Chondrocyte (in vitro differentiated cells): ENCODE data around the gene NEURL2. TPM values are rescaled to one million over a fixed set of nuclear protein-coding genes. Genes with fewer than 3 reads are reported as not detected.
A peak's percentile ranks its signal among the peaks of the same experiment; 100 is the strongest.

Experiments
- DNase-seq: peaks from one replicate; pipeline ENCODE4 v3.0.0; 2021; ENCODE audit warnings: mixed read lengths, low spot score
- H3K27ac Mint-ChIP-seq: one replicate; pipeline ENCODE4 v1.8.0; 2021; ENCODE audit warnings: mild to moderate bottlenecking, moderate library complexity, mixed read lengths; ENCODE audit not compliant: unreplicated experiment
- H3K27me3 Mint-ChIP-seq: 2 replicates; pipeline ENCODE4 v1.8.0; 2021; ENCODE audit warnings: low read depth, mixed read lengths
- H3K36me3 Mint-ChIP-seq: 2 replicates; pipeline ENCODE4 v1.8.0; 2021; ENCODE audit warnings: low read depth, mixed read lengths
- H3K4me1 Mint-ChIP-seq: 2 replicates; pipeline ENCODE4 v1.8.0; 2021; ENCODE audit warnings: low read depth, mild to moderate bottlenecking, mixed read lengths
- H3K4me3 Mint-ChIP-seq: one replicate; pipeline ENCODE4 v1.8.0; 2021; ENCODE audit warnings: mild to moderate bottlenecking, moderate library complexity, mixed read lengths; ENCODE audit not compliant: unreplicated experiment
- H3K9me3 Mint-ChIP-seq: 2 replicates; pipeline ENCODE4 v1.8.0; 2021; ENCODE audit warnings: low read depth, mixed read lengths
- total RNA-seq: library from RNA; stranded (reverse); gene quantifications from 3 replicates; pipeline ENCODE4 v1.2.1, GENCODE V29; 2021
- TF ChIP-seq, protein P1 (sequence below): fragments of 200-600 bp; sonication (generic); IDR thresholded peaks from 2 replicates; pipeline ENCODE4 v1.5.0; 2021; ENCODE audit warnings: antibody characterized with exemption, mild to moderate bottlenecking, moderate library complexity

NEURL2 gene
- total RNA-seq, 1 donor from 2014 or later: 1.8 TPM

DNA sequence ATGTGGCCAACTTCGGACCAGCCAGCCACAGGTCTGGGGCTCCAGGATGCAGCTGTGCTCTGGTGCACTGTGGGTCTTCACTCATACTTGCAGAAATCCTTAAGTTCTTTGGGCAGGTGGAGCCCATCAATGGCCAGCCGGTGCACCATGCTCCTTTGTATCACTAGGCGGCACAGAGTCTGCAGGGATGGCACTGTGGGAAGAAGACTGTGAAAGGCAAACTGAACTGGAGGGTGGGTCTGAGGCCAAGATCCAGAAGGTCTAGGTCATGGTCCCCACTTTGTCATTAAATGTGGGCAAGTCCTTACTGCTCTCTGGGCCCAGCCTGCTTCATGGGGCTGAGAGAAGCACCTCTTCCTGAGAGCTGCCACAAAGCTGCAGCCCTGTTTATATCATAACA is 2.3 kb downstream of the NEURL2 start:
- H3K27me3 Mint-ChIP-seq: no peaks in the 10 kb centered on the region
- H3K36me3 Mint-ChIP-seq: no peaks in the 10 kb centered on the region
- DNase-seq: no peak
- peaks cover 26% of the 10 kb centered on the region for H3K4me1 Mint-ChIP-seq
- no peak overlapping the region for H3K4me3 Mint-ChIP-seq
- no peak overlapping the region for H3K27ac Mint-ChIP-seq
- H3K9me3 Mint-ChIP-seq: no peaks in the 10 kb centered on the region
- TF ChIP-seq, protein P1, sequence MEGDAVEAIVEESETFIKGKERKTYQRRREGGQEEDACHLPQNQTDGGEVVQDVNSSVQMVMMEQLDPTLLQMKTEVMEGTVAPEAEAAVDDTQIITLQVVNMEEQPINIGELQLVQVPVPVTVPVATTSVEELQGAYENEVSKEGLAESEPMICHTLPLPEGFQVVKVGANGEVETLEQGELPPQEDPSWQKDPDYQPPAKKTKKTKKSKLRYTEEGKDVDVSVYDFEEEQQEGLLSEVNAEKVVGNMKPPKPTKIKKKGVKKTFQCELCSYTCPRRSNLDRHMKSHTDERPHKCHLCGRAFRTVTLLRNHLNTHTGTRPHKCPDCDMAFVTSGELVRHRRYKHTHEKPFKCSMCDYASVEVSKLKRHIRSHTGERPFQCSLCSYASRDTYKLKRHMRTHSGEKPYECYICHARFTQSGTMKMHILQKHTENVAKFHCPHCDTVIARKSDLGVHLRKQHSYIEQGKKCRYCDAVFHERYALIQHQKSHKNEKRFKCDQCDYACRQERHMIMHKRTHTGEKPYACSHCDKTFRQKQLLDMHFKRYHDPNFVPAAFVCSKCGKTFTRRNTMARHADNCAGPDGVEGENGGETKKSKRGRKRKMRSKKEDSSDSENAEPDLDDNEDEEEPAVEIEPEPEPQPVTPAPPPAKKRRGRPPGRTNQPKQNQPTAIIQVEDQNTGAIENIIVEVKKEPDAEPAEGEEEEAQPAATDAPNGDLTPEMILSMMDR: no peak

DNA sequence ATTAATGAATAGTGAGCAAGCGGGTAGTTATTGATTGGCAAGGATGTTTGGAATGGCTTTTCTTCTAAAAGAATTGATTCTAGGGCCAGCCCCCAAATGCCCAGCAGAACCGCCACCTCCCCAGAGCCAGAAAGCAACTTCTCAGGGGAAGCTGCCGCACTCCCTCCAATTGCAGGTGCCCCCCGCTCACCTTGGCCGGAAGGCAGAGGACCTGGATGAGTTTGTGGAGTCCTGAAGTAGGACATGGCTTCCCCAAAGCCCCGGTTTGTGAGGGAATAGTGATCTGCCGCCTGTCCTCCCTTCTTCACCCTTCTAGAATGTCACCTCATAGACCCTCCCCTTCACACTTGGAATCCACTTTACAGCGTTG is 3.7 kb downstream of the NEURL2 start, which contains the start of gene SPATA25:
SPATA25 (minus strand) TSS at position 277 of the 370 bp plus-strand sequence; CDS start at position 245, 32 bp downstream.
- peaks cover 6% of the 10 kb centered on the region for H3K36me3 Mint-ChIP-seq
- TF ChIP-seq, protein P1: no peak
- H3K4me1 Mint-ChIP-seq: peaks cover 24% of the 10 kb centered on the region
- H3K27ac Mint-ChIP-seq: no peak within 1 kb of the TSS
- H3K27me3 Mint-ChIP-seq: no peaks in the 10 kb centered on the region
- DNase-seq: no peak
- H3K4me3 Mint-ChIP-seq: no peak within 1 kb of the TSS
- no peaks in the 10 kb centered on the region for H3K9me3 Mint-ChIP-seq

DNA sequence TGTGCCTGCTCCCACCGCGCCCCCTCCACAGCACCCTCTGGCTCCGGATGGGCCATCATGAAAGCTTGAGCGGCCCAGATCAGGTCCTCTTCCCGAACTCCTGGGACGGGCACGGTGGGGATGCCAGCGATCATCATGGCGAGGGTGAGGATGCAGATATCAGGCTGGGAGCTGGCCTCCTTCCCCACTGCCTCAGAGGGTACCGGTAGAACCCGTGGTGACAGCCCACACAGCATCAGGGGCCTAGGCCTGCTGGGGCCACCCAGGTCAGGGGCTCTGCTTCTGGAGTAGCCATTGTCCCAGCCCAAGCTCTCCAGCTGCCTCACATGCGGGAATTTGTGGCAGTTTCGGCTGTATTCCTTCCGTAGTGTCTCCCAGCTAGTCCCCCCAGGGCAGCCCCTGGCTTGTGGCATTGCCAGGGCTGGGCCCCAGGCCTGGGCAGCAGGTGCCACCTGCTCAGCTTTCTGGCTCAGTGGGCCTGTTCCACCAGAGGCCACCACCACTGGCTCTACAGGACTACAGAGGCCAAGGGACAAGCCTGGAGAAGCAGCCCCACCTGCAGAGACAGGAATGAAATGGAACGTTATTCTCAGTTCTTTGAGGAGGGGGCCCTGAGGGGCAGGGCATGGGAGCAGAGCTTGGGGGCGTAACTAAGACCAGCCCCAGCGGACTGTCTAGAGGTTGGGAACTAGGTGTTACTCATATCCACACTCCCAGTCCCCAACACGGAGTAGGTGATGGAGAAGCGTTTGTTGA is 4.2 kb downstream of the NEURL2 start:
- Mint-ChIP-seq H3K9me3 (no peaks in the 10 kb centered on the region), H3K27ac (no peak overlapping the region), H3K4me1 (peaks cover 24% of the 10 kb centered on the region), H3K4me3 (no peak overlapping the region), H3K36me3 (peaks cover 6% of the 10 kb centered on the region), H3K27me3 (no peaks in the 10 kb centered on the region)
- no peak for DNase-seq
- TF ChIP-seq, protein P1: no peak

DNA sequence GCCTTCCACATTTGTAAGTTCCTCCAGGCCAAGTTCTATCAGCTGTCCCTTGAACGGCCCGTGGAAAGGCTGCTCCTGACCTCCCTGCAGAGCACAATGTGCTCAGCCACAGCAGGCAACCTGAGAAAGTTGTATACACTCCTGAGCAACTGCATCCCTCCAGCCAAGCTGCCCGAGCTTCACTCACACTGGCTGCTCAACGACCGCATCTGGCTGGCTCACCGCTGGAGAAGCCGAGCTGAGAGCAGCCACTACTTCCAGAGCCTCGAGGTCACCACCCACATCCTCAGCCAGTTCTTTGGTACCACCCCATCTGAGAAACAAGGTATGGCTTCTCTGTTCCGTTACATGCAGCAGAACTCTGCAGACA is 7.9 kb downstream of the NEURL2 start:
- DNase-seq: no peak
- Mint-ChIP-seq H3K36me3 (peaks cover 6% of the 10 kb centered on the region), H3K9me3 (no peaks in the 10 kb centered on the region), H3K4me1 (peaks cover 26% of the 10 kb centered on the region), H3K4me3 (no peak overlapping the region), H3K27me3 (no peaks in the 10 kb centered on the region), H3K27ac (no peak overlapping the region)
- TF ChIP-seq, protein P1: no peak

DNA sequence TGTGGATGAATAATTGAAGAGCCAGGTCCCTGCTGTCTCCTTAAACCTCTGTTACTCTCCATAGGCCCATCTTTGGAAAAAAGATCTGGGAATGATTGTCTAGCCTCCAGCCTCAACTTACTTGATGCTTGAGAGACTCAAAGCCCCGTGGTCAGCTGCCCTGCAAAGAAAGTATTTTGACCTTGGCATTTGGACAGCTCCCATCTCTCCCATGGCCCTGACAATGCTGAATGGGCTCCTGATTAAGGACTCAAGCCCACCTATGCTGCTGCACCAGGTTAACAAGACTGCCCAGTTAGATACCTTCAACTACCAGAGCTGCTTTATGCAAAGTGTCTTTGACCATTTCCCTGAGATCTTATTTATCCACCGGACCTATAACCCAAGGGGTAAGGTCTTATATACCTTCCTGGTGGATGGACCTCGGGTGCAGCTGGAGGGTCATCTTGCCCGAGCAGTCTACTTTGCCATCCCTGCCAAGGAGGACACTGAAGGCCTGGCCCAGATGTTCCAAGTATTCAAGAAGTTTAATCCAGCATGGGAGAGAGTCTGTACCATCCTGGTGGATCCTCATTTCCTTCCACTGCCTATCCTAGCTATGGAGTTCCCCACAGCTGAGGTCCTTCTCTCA is 8.4 kb downstream of the NEURL2 start:
- Mint-ChIP-seq H3K27ac (peak overlapping the region; percentile 19), H3K27me3 (no peaks in the 10 kb centered on the region), H3K36me3 (peaks cover 6% of the 10 kb centered on the region), H3K9me3 (no peaks in the 10 kb centered on the region), H3K4me3 (peak overlapping the region; percentile 50), H3K4me1 (peaks cover 26% of the 10 kb centered on the region)
- TF ChIP-seq, protein P1: no peak
- no peak for DNase-seq
